ENCODE data around the gene PTGIR.

- TF ChIP-seq, protein P1, sequence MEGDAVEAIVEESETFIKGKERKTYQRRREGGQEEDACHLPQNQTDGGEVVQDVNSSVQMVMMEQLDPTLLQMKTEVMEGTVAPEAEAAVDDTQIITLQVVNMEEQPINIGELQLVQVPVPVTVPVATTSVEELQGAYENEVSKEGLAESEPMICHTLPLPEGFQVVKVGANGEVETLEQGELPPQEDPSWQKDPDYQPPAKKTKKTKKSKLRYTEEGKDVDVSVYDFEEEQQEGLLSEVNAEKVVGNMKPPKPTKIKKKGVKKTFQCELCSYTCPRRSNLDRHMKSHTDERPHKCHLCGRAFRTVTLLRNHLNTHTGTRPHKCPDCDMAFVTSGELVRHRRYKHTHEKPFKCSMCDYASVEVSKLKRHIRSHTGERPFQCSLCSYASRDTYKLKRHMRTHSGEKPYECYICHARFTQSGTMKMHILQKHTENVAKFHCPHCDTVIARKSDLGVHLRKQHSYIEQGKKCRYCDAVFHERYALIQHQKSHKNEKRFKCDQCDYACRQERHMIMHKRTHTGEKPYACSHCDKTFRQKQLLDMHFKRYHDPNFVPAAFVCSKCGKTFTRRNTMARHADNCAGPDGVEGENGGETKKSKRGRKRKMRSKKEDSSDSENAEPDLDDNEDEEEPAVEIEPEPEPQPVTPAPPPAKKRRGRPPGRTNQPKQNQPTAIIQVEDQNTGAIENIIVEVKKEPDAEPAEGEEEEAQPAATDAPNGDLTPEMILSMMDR (conservative IDR thresholded peaks at IDR 0.05; ENCODE audit: low read depth, low read length): no peak
- TF ChIP-seq EZH2 (IDR thresholded peaks at IDR 0.05; ENCODE audit: borderline replicate concordance, low read depth, low read length, poor library complexity, severe bottlenecking): no peak
These were observed 46.4 kb downstream of the PTGIR start for GRCh38 chr19:46578450-46578849.

Data from A673 (cell line).